CD14-positive monocyte (primary cell): ENCODE results near the gene SPOPL. TPM values are rescaled to one million over a fixed set of nuclear protein-coding genes. Genes with fewer than 3 reads are reported as not detected.

ENCODE experiments used
- DNase-seq, 3 donors: peaks; one replicate each; pipeline ENCODE4 v3.0.0-alpha.2; 2011 to 2022
- H2AFZ ChIP-seq: 2 replicates; pipeline ENCODE4 v1.6.0; 2012; ENCODE audit warnings: mild to moderate bottlenecking, low read depth, low read length, inconsistent platforms; ENCODE audit not compliant: insufficient read depth, poor library complexity, severe bottlenecking
- H3K27ac ChIP-seq, 2 donors: 1 replicate in 1 of 2; 2 replicates in 1 of 2; pipeline ENCODE4 v1.5.1; 2012 to 2013; ENCODE audit warnings: low read length in 2 of 2, control low read depth in 1 of 2, inconsistent platforms in 1 of 2, low read depth in 1 of 2, mild to moderate bottlenecking in 1 of 2
- H3K27me3 ChIP-seq, 2 donors: one replicate each; pipeline versions ENCODE4 v1.6.0 to v1.6.1; 2011 to 2013; ENCODE audit warnings: low read length in 2 of 2; ENCODE audit not compliant: control insufficient read depth in 2 of 2, insufficient read depth in 2 of 2
- H3K36me3 ChIP-seq, 2 donors: replicated peaks in 1 of 2; 1 replicate in 1 of 2; 2 replicates in 1 of 2; pipeline versions ENCODE4 v1.5.1 to v1.6.1; 2012 to 2013; ENCODE audit warnings: low read length in 2 of 2, control low read depth in 1 of 2, inconsistent platforms in 1 of 2, mild to moderate bottlenecking in 1 of 2; ENCODE audit not compliant: insufficient read depth in 2 of 2, control insufficient read depth in 1 of 2
- H3K4me1 ChIP-seq, 2 donors: 1 replicate in 1 of 2; 2 replicates in 1 of 2; pipeline versions ENCODE4 v1.5.1 to v1.6.1; 2012 to 2013; ENCODE audit warnings: low read length in 2 of 2, control low read depth in 1 of 2, inconsistent platforms in 1 of 2, mild to moderate bottlenecking in 1 of 2, moderate library complexity in 1 of 2; ENCODE audit not compliant: insufficient read depth in 2 of 2, control insufficient read depth in 1 of 2
- H3K4me2 ChIP-seq: replicated peaks from 2 replicates; pipeline ENCODE3; 2012; ENCODE audit warnings: low read length, moderate library complexity, mild to moderate bottlenecking; ENCODE audit not compliant: poor library complexity, severe bottlenecking; ENCODE audit errors: extremely low read depth
- H3K4me3 ChIP-seq, 3 experiments: fragments of 200-600 bp in 1 of 3; sonication (generic) in 1 of 3; replicated peaks in 1 of 3; 1 replicate in 2 of 3; 2 replicates in 1 of 3; pipeline ENCODE4 v1.5.1; 2011 to 2013; ENCODE audit warnings: low read length in 3 of 3, mild to moderate bottlenecking in 3 of 3, control low read depth in 2 of 3, low read depth in 2 of 3, inconsistent platforms in 1 of 3, moderate library complexity in 1 of 3
- H3K79me2 ChIP-seq: 2 replicates; pipeline ENCODE4 v1.6.0; 2012; ENCODE audit warnings: mild to moderate bottlenecking, control low read depth, inconsistent platforms, low read length, moderate library complexity; ENCODE audit not compliant: insufficient read depth
- H3K9ac ChIP-seq: 2 replicates; pipeline ENCODE4 v1.6.0; 2017; ENCODE audit warnings: low read length, mild to moderate bottlenecking; ENCODE audit not compliant: insufficient read depth, poor library complexity, severe bottlenecking
- H3K9me3 ChIP-seq, 2 donors: replicated peaks in 1 of 2; 1 replicate in 1 of 2; 2 replicates in 1 of 2; pipeline versions ENCODE4 v1.5.1 to v1.6.1; 2012 to 2013; ENCODE audit warnings: low read length in 2 of 2, control low read depth in 1 of 2; ENCODE audit not compliant: control insufficient read depth in 1 of 2, insufficient read depth in 1 of 2
- H4K20me1 ChIP-seq: 2 replicates; pipeline ENCODE4 v1.6.0; 2012; ENCODE audit warnings: mild to moderate bottlenecking, low read length, control low read depth, moderate library complexity; ENCODE audit not compliant: insufficient read depth
- H3K27ac Mint-ChIP-seq, 7 donors: one replicate each; pipeline ENCODE4 v1.8.0; 2020; ENCODE audit warnings: mild to moderate bottlenecking in 7 of 7, mixed read lengths in 7 of 7, moderate library complexity in 6 of 7, inconsistent platforms in 2 of 7
- H3K27me3 Mint-ChIP-seq, 3 donors: one replicate each; pipeline ENCODE4 v1.8.0; 2021 to 2022; ENCODE audit warnings: low read depth in 3 of 3, mild to moderate bottlenecking in 3 of 3, mixed read lengths in 3 of 3, moderate library complexity in 3 of 3, inconsistent platforms in 1 of 3
- H3K36me3 Mint-ChIP-seq, 2 donors: one replicate each; pipeline ENCODE4 v1.8.0; 2020; ENCODE audit warnings: mixed read lengths in 2 of 2, inconsistent platforms in 1 of 2, mild to moderate bottlenecking in 1 of 2
- H3K4me1 Mint-ChIP-seq: one replicate; pipeline ENCODE4 v1.8.0; 2020; ENCODE audit warnings: mild to moderate bottlenecking, mixed read lengths
- H3K4me3 Mint-ChIP-seq, 2 donors: one replicate each; pipeline ENCODE4 v1.8.0; 2020; ENCODE audit warnings: mild to moderate bottlenecking in 2 of 2, mixed read lengths in 2 of 2, moderate library complexity in 1 of 2
- H3K9me3 Mint-ChIP-seq, 7 donors: one replicate each; pipeline ENCODE4 v1.8.0; 2020 to 2022; ENCODE audit warnings: mixed read lengths in 7 of 7, mild to moderate bottlenecking in 6 of 7, moderate library complexity in 6 of 7, inconsistent platforms in 2 of 7
- WGBS: methylation state at CpG from one replicate; pipeline ENCODE4 v1.1.5; 2013; ENCODE audit warnings: missing lambda C conversion rate; ENCODE audit not compliant: insufficient coverage; 5-methylcytosine and 5-hydroxymethylcytosine counted together
- intact Hi-C, 2 donors: fragments of 100-400 bp; cut with micrococcal nuclease; formaldehyde crosslinking; loops; one replicate each; pipeline versions ENCODE4 v1.15.0 to v1.15.1; 2023
- polyA plus RNA-seq, 3 donors: library from polyadenylated mRNA; depleted of rRNA in 1 of 3; unstranded in 2 of 3; stranded (reverse) in 1 of 3; fragments of 300-500 nt in 2 of 3; fragments of >200 nt in 1 of 3; fragmentation: Illumina TruSeq in 2 of 3; gene quantifications; 1 replicate in 2 of 3; 2 replicates in 1 of 3; pipeline ENCODE4 v1.2.3, GENCODE V29; 2012 to 2021
- TF ChIP-seq, protein P1 (sequence below): fragments of 200-600 bp; IDR thresholded peaks from one replicate; pipeline ENCODE4 v1.8.0; 2022; ENCODE audit warnings: antibody characterized with exemption, mild to moderate bottlenecking

SPOPL gene
- polyA plus RNA-seq, 3 donors = 13.1 to 22.4 (median 18.1) TPM

DNA sequence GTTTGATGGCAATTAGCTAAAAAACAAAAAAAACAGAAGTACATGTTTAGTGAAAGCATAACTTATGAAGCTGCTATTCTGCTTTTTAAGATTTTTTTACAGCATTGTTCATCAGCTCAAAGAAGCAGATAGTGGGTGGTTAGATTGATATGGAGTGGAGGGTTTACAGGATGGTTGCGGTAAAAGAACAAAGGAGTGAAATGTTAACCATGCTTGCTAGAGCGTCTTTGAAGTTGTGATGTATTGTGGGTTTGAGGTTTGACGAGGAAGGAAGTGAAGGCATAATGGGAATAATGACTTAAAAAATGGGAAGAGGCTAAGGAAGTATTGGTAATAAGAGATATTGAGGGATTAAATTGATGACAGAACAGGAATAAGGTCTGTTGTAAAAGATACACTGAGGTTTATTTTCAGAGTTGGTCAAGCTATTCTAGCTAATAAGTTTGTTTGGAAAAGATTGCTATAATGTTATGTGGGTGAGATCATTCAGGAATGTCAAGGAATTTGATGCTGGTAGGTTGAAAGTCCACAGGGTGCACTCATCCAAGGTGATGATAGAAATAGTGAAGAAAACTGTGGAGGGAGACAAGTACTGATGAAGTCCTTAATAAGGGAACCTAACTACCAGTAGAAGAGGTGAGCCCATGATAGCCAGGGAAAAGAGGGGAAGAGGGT, 14.6 kb downstream of the SPOPL start:
- intact Hi-C loops = no loop called here
- H3K4me2 ChIP-seq = peak overlapping the region; percentile 36
- H3K36me3 Mint-ChIP-seq = peaks cover 5% of the 10 kb centered on the region in 2 donors
- peak overlapping the region in 1 of 2 donors; percentile 36 for H3K4me3 Mint-ChIP-seq
- WGBS = 7% methylated on average over 3 of the region's 3 CpGs
- H3K79me2 ChIP-seq = peaks cover 100% of the 10 kb centered on the region
- peaks cover 60% of the 10 kb centered on the region for H3K4me1 Mint-ChIP-seq
- peaks cover 28 to 32% of the 10 kb centered on the region in 2 donors for H3K4me1 ChIP-seq
- H2AFZ ChIP-seq = no peak overlapping the region
- no peaks in the 10 kb centered on the region for H3K9me3 ChIP-seq
- no peak overlapping the region for H3K9ac ChIP-seq
- TF ChIP-seq, protein P1, sequence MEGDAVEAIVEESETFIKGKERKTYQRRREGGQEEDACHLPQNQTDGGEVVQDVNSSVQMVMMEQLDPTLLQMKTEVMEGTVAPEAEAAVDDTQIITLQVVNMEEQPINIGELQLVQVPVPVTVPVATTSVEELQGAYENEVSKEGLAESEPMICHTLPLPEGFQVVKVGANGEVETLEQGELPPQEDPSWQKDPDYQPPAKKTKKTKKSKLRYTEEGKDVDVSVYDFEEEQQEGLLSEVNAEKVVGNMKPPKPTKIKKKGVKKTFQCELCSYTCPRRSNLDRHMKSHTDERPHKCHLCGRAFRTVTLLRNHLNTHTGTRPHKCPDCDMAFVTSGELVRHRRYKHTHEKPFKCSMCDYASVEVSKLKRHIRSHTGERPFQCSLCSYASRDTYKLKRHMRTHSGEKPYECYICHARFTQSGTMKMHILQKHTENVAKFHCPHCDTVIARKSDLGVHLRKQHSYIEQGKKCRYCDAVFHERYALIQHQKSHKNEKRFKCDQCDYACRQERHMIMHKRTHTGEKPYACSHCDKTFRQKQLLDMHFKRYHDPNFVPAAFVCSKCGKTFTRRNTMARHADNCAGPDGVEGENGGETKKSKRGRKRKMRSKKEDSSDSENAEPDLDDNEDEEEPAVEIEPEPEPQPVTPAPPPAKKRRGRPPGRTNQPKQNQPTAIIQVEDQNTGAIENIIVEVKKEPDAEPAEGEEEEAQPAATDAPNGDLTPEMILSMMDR = no peak
- no peaks in the 10 kb centered on the region for H3K27me3 Mint-ChIP-seq
- peak overlapping the region in 1 of 3 experiments; percentile 9 for H3K4me3 ChIP-seq
- DNase-seq = no peak
- no peaks in the 10 kb centered on the region for H3K27me3 ChIP-seq
- peak overlapping the region in 1 of 2 donors; percentile 1 for H3K27ac ChIP-seq
- H3K36me3 ChIP-seq = no peaks in the 10 kb centered on the region
- H4K20me1 ChIP-seq = peaks cover 100% of the 10 kb centered on the region
- H3K27ac Mint-ChIP-seq = peak overlapping the region in 4 of 7 donors; percentile 8 to 56 (median 30)
- no peaks in the 10 kb centered on the region for H3K9me3 Mint-ChIP-seq

DNA sequence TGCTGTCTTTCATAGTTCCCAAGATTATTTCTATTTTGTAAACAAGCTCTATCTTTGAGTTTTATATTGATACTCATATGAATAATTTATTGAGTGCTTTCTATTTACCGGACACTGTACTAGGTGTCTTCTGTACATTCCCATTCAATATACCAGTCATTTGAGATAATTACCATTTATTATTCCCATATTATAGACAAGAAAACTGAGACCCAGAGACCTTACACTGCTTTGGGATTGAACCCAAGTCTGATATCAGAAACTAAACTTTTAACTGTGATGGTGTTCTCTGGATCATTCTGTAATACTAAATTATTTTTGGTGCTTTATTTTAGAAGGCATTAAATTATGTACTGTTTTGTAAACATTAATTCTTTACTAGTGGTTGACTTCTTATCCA, 17.3 kb downstream of the SPOPL start:
- H3K27me3 Mint-ChIP-seq = no peaks in the 10 kb centered on the region
- H3K4me1 Mint-ChIP-seq = peaks cover 77% of the 10 kb centered on the region
- DNase-seq = no peak
- no peak overlapping the region for H3K4me3 Mint-ChIP-seq
- intact Hi-C loops = no loop called here
- peaks cover 0 to 3% (median under 1%) of the 10 kb centered on the region in 7 donors for H3K9me3 Mint-ChIP-seq
- Histone ChIP-seq H3K36me3 (peaks cover 0 to 8% of the 10 kb centered on the region in 2 donors), H3K27ac (no peak overlapping the region), H3K4me3 (no peak overlapping the region), H2AFZ (no peak overlapping the region), H4K20me1 (peaks cover 100% of the 10 kb centered on the region), H3K79me2 (peaks cover 100% of the 10 kb centered on the region), H3K4me1 (peaks cover 33 to 48% of the 10 kb centered on the region in 2 donors), H3K4me2 (no peak overlapping the region), H3K9ac (no peak overlapping the region), H3K27me3 (no peaks in the 10 kb centered on the region), H3K9me3 (no peaks in the 10 kb centered on the region)
- peaks cover 13 to 20% of the 10 kb centered on the region in 2 donors for H3K36me3 Mint-ChIP-seq
- no peak overlapping the region for H3K27ac Mint-ChIP-seq
- TF ChIP-seq, protein P1 = no peak
- no CpG with 5 or more reads among the region's 1 CpG for WGBS
